K562 (cell line): ENCODE results near the gene BAG1. TPM values are rescaled to one million over a fixed set of nuclear protein-coding genes. Genes with fewer than 3 reads are reported as not detected.

ENCODE experiments used
- ATAC-seq: fragments of 200-7000 bp; cut with Tn5 transposase; 3 replicates; pipeline ENCODE4 v1.9.1; 2020; ENCODE audit warnings: moderate library complexity
- BruUV-seq: library from RNA; stranded (reverse); fragments of 400-500 nt; replicated peaks from 2 replicates; lab custom pipeline; 2021; lab: Mats Ljungman, UMichigan
- CTCF ChIA-PET: fragments of 300-600 bp; formaldehyde crosslinking; extraction: SDS; loops from one replicate; lab custom pipeline; 2021; ENCODE audit warnings: low intra/inter-chr PET ratio; lab: Yijun Ruan, JAX
- POLR2A ChIA-PET: fragments of 300-600, 350-650 bp; sonication (Branson Sonifier 250); formaldehyde crosslinking; extraction: SDS; loops from one replicate; lab custom pipeline; 2021; ENCODE audit warnings: antibody characterized with exemption, inconsistent platforms; lab: Yijun Ruan, JAX
- DNase-seq, 4 experiments: peaks; one replicate each; pipeline versions ENCODE4 v3.0.0 to v3.0.0-alpha.2; 2011 to 2018; ENCODE audit warnings: low spot score in 3 of 4, mixed read lengths in 3 of 4; ENCODE audit errors: extremely low read depth in 1 of 4
- FAIRE-seq: peaks from 2 replicates; lab custom pipeline; 2011; peaks lifted over from hg19 to GRCh38; lab: Jason Lieb, UNC
- H2AFZ ChIP-seq: 2 replicates; pipeline ENCODE4 v1.6.0; 2011; ENCODE audit warnings: low read depth, low read length, control low read depth, inconsistent platforms
- H3K27ac ChIP-seq: fragments of 200-600 bp; 3 replicates; pipeline ENCODE4 v1.8.0; 2011; ENCODE audit warnings: low read depth, mild to moderate bottlenecking, control low read depth, inconsistent platforms, low read length, moderate library complexity, mixed read lengths; ENCODE audit errors: extremely low read depth
- H3K27me3 ChIP-seq, 2 experiments: fragments of 300-600 bp in 1 of 2; 2 replicates in 1 of 2; 3 replicates in 1 of 2; pipeline versions ENCODE4 v1.6.0 to v1.8.0; 2011; ENCODE audit warnings: inconsistent platforms in 2 of 2, low read length in 2 of 2, mild to moderate bottlenecking in 1 of 2, mixed read lengths in 1 of 2, moderate library complexity in 1 of 2; ENCODE audit not compliant: control insufficient read depth in 2 of 2, insufficient read depth in 2 of 2
- H3K36me3 ChIP-seq: fragments of 300-600 bp; 3 replicates; pipeline ENCODE4 v1.8.0; 2011; ENCODE audit warnings: mild to moderate bottlenecking, low read length, inconsistent platforms; ENCODE audit not compliant: control insufficient read depth, insufficient read depth
- H3K4me1 ChIP-seq, 2 experiments: fragments of 200-600 bp in 1 of 2; replicated peaks in 1 of 2; 2 replicates in 1 of 2; 3 replicates in 1 of 2; pipeline versions ENCODE4 v1.5.1 to v1.8.0; 2011; ENCODE audit warnings: inconsistent platforms in 2 of 2, low read length in 2 of 2, mild to moderate bottlenecking in 1 of 2, mixed read lengths in 1 of 2, moderate library complexity in 1 of 2; ENCODE audit not compliant: control insufficient read depth in 2 of 2, insufficient read depth in 2 of 2
- H3K4me2 ChIP-seq: 2 replicates; pipeline ENCODE4 v1.6.1; 2011; ENCODE audit warnings: low read length, control low read depth, inconsistent platforms, mixed read lengths; ENCODE audit not compliant: insufficient read depth
- H3K4me3 ChIP-seq: fragments of 200-600 bp; sonication (generic), shearing (Covaris generic); 2 replicates; pipeline ENCODE4 v1.5.1; 2016; ENCODE audit warnings: control low read depth, inconsistent platforms
- H3K79me2 ChIP-seq: fragments of 200-600 bp; 3 replicates; pipeline ENCODE4 v1.8.0; 2011; ENCODE audit warnings: low read length, inconsistent platforms; ENCODE audit not compliant: control insufficient read depth, insufficient read depth
- H3K9ac ChIP-seq, 2 experiments: 2 replicates each; pipeline versions ENCODE4 v1.6.0 to v1.6.1; 2011; ENCODE audit warnings: low read depth in 2 of 2, low read length in 2 of 2, control low read depth in 1 of 2, inconsistent platforms in 1 of 2, mild to moderate bottlenecking in 1 of 2, mixed read lengths in 1 of 2; ENCODE audit not compliant: insufficient read depth in 1 of 2
- H3K9me1 ChIP-seq: one replicate; pipeline ENCODE4 v1.6.0; 2011; ENCODE audit warnings: inconsistent platforms, mild to moderate bottlenecking, low read length, moderate library complexity; ENCODE audit not compliant: control insufficient read depth, insufficient read depth
- H3K9me3 ChIP-seq: replicated peaks from 2 replicates; pipeline ENCODE4 v1.5.1; 2011; ENCODE audit warnings: low read depth, low read length, inconsistent platforms; ENCODE audit not compliant: control insufficient read depth, insufficient read depth
- H4K20me1 ChIP-seq: replicated peaks from 2 replicates; pipeline ENCODE4 v1.6.1; 2011; ENCODE audit warnings: low read length, inconsistent platforms, mixed read lengths; ENCODE audit not compliant: control insufficient read depth, insufficient read depth
- CBFA2T2 ChIP-seq: fragments of 450-650 bp; conservative IDR thresholded peaks from 2 replicates; pipeline ENCODE4 v1.6.1; 2017; ENCODE audit warnings: mild to moderate bottlenecking
- CEBPB ChIP-seq: fragments of 450-650 bp; IDR thresholded peaks from 2 replicates; pipeline ENCODE4 v1.6.1; 2016; ENCODE audit warnings: missing genetic modification characterization, missing compliant biosample characterization
- ETV1 ChIP-seq: fragments of 450-650 bp; conservative IDR thresholded peaks from 2 replicates; pipeline ENCODE4 v1.6.1; 2016; ENCODE audit warnings: missing genetic modification characterization, control low read depth, low read depth, missing compliant biosample characterization
- GTF2B ChIP-seq: IDR thresholded peaks from 2 replicates; pipeline ENCODE4 v1.6.1; 2011; ENCODE audit not compliant: insufficient read length; ENCODE audit errors: extremely low read depth
- GTF2E2 ChIP-seq: fragments of 200-800 bp; sonication (Bioruptor generic); IDR thresholded peaks from 2 replicates; pipeline ENCODE4 v1.6.1; 2016; ENCODE audit warnings: missing genetic modification characterization, missing compliant biosample characterization
- LCOR ChIP-seq: sonication (generic); formaldehyde crosslinking; IDR thresholded peaks from 2 replicates; pipeline ENCODE4 v1.8.0; 2022; ENCODE audit warnings: mild to moderate bottlenecking, missing genetic modification reagents
- MAX ChIP-seq: sonication (generic); formaldehyde crosslinking; IDR thresholded peaks from 2 replicates; pipeline ENCODE4 v1.9.0; 2022; ENCODE audit warnings: mild to moderate bottlenecking, missing genetic modification reagents
- NFE2 ChIP-seq: IDR thresholded peaks from 2 replicates; pipeline ENCODE4 v1.6.1; 2014; ENCODE audit warnings: antibody characterized with exemption, low read depth
- NFIX ChIP-seq: fragments of 250-450 bp; sonication (Bioruptor Pico); IDR thresholded peaks from 2 replicates; pipeline ENCODE4 v1.4.0; 2020; ENCODE audit warnings: low read depth, mild to moderate bottlenecking, moderate library complexity
- PHB2 ChIP-seq: fragments of 450-650 bp; IDR thresholded peaks from 2 replicates; pipeline ENCODE4 v1.6.1; 2017; ENCODE audit warnings: low read depth
- PHTF2 ChIP-seq: fragments of 250-450 bp; sonication (Bioruptor Pico); IDR thresholded peaks from 2 replicates; pipeline ENCODE4 v1.5.0; 2021; ENCODE audit warnings: mild to moderate bottlenecking
- RAD21 ChIP-seq, 2 experiments: fragments of 250-450 bp in 1 of 2; fragments of 450-650 bp in 1 of 2; sonication (Bioruptor Pico) in 1 of 2; formaldehyde crosslinking in 1 of 2; IDR thresholded peaks in 1 of 2; conservative IDR thresholded peaks in 1 of 2; 2 replicates each; pipeline versions ENCODE4 v1.4.0 to v1.8.0; 2020 to 2022; ENCODE audit warnings: mild to moderate bottlenecking in 2 of 2, moderate library complexity in 1 of 2
- SRF ChIP-seq, 2 experiments: fragments of 250-450, 450-650 bp in 1 of 2; sonication (Bioruptor Pico) in 1 of 2; sonication (generic) in 1 of 2; formaldehyde crosslinking; IDR thresholded peaks; 2 replicates each; pipeline versions ENCODE4 v1.5.0 to v1.5.1; 2020 to 2022; ENCODE audit warnings: mild to moderate bottlenecking in 1 of 2, missing genetic modification reagents in 1 of 2
- TRIM25 ChIP-seq: fragments of 450-650 bp; IDR thresholded peaks from 2 replicates; pipeline ENCODE4 v1.7.0; 2016; ENCODE audit warnings: borderline replicate concordance
- ZNF121 ChIP-seq: sonication (generic); formaldehyde crosslinking; conservative IDR thresholded peaks from 2 replicates; pipeline ENCODE4 v1.8.0; 2022; ENCODE audit warnings: missing genetic modification reagents
- ZNF224 ChIP-seq: sonication (generic); formaldehyde crosslinking; IDR thresholded peaks from 2 replicates; pipeline ENCODE4 v1.8.0; 2022; ENCODE audit warnings: mild to moderate bottlenecking, missing genetic modification reagents
- WGBS: fragments of 100-300 bp; shearing (Covaris generic); methylation state at CpG from one replicate; pipeline ENCODE4 v1.1.6; 2016; ENCODE audit warnings: low coverage, mixed read lengths; ENCODE audit not compliant: insufficient coverage; ENCODE audit errors: missing lambda C conversion rate; 5-methylcytosine and 5-hydroxymethylcytosine counted together
- in situ Hi-C: fragments of 300-500 bp; cut with MboI; formaldehyde crosslinking; loops from 4 replicates; pipeline ENCODE4 v1.15.0; 2018; ENCODE audit warnings: inconsistent platforms, mixed read lengths
- intact Hi-C: fragments of 100-400 bp; cut with micrococcal nuclease; formaldehyde crosslinking; loops from 2 replicates; pipeline ENCODE4 v1.14.2; 2022
- polyA plus RNA-seq, 8 experiments: library from polyadenylated mRNA; depleted of rRNA in 4 of 8; stranded (reverse) in 5 of 8; unstranded in 3 of 8; fragments of >200 nt; fragmentation: Nextera tagmentation in 2 of 8; fragmentation: Illumina TruSeq in 1 of 8; extraction: Ambion mirVana in 2 of 8; extraction: Trizol in 1 of 8; gene quantifications; 2 replicates each; pipeline versions ENCODE4 v1.2.1 to v1.2.3, GENCODE V29; 2011 to 2014; ENCODE audit warnings: inconsistent platforms in 1 of 8, missing spikeins in 1 of 8
- total RNA-seq, 7 experiments: library from RNA; depleted of rRNA in 6 of 7; stranded (reverse); fragments of >200 nt in 6 of 7; fragmentation: Illumina TruSeq in 2 of 7; extraction: Trizol in 2 of 7; gene quantifications; 2 replicates each; pipeline versions ENCODE4 v1.2.1 to v1.2.3, GENCODE V29; 2011 to 2021; ENCODE audit warnings: low replicate concordance in 1 of 7

The BAG1 gene
- total and polyA plus RNA-seq, 9 of the 15 experiments (the other 6 are each of a cell fraction or from before 2014, with no cell fraction given): 9.7 to 106 (median 56.9) TPM

DNA sequence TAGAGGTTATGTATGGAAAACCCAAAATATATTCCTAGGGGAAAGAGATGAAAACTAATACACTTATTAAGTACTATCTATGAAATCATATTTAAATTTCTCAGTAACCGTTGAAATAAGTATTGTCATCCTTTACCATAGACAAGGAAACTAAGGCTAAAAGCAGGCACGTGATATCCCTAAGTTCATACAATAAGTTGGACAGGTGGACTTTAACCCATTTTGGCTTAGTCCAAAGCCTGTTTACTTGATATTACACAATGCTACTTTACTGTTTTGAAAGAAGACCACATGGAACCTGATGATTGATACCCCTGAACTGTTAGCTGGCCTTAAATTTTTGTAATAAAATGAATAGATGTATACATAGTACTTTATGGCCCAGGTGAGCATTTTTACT is 29.3 kb upstream of the BAG1 start:
- TF ChIP-seq CEBPB (tag) (no peak), PHB2 (no peak), TRIM25 (no peak), NFIX (CRISPR knock-in tag) (no peak), SRF (CRISPR knock-in tag; IDR thresholded peaks at IDR 0.05) (no peak), PHTF2 (CRISPR knock-in tag) (no peak), RAD21 (CRISPR knock-in tag; conservative IDR thresholded peaks at IDR 0.05 in 1 of 2, IDR thresholded peaks at IDR 0.05 in 1 of 2) (no peak), ZNF121 (no peak), ETV1 (tag) (no peak), CBFA2T2 (no peak), ZNF224 (no peak), MAX (CRISPR knock-in tag) (no peak), GTF2B (no peak), NFE2 (no peak), GTF2E2 (no peak), LCOR (CRISPR knock-in tag) (no peak)
- in situ Hi-C loops: no loop called here
- 0 out of 2 replicates have a peak, but pooled peaks cover 20% of the 10 kb centered on the region for H4K20me1 ChIP-seq
- H3K36me3 ChIP-seq: peaks cover 72% of the 10 kb centered on the region
- no peaks in the 10 kb centered on the region for H3K9me3 ChIP-seq
- FAIRE-seq (no peak), DNase-seq (no peak), ATAC-seq (no peak)
- no TSS peak for BruUV-seq
- no peak overlapping the region for H3K4me2 ChIP-seq
- CTCF ChIA-PET: no interaction called here
- POLR2A ChIA-PET: no interaction called here
- H3K9me1 ChIP-seq: no peaks in the 10 kb centered on the region
- H3K4me1 ChIP-seq: peaks cover 19% of the 10 kb centered on the region in 2 experiments; a peak in 4 of 5 replicates
- no peak overlapping the region for H3K27ac ChIP-seq
- H2AFZ ChIP-seq: no peak overlapping the region
- intact Hi-C loops: no loop called here
- 94% methylated on average over 2 of the region's 2 CpGs for WGBS
- H3K79me2 ChIP-seq: peaks cover 85% of the 10 kb centered on the region
- no peak overlapping the region for H3K9ac ChIP-seq
- no peak overlapping the region for H3K4me3 ChIP-seq
- no peaks in the 10 kb centered on the region for H3K27me3 ChIP-seq
